Neural progenitor cell (in vitro differentiated cells): ENCODE results near the gene MORN1.

ENCODE experiments used
- CTCF ChIP-seq: fragments of 200-600 bp; sonication (generic); IDR thresholded peaks from 2 replicates; pipeline ENCODE4 v1.5.1; 2017; ENCODE audit warnings: antibody characterized with exemption, mild to moderate bottlenecking
- EZH2 ChIP-seq: fragments of 200-600 bp; sonication (generic); IDR thresholded peaks from 2 replicates; pipeline ENCODE4 v1.6.1; 2017; ENCODE audit warnings: antibody characterized with exemption, mild to moderate bottlenecking, moderate library complexity

- TF ChIP-seq CTCF: no peak
- TF ChIP-seq EZH2: no peak
Measured at GRCh38 chr1:2393471-2393877, 2.1 kb upstream of the MORN1 start.
